ENCODE measurements around the gene GRID1.
"Not testable (repeated sequence)": the region's sequence is repeated elsewhere in the genome, so short reads cannot be mapped to it uniquely, and the experiment has no call there.

GRID1 gene

DNA sequence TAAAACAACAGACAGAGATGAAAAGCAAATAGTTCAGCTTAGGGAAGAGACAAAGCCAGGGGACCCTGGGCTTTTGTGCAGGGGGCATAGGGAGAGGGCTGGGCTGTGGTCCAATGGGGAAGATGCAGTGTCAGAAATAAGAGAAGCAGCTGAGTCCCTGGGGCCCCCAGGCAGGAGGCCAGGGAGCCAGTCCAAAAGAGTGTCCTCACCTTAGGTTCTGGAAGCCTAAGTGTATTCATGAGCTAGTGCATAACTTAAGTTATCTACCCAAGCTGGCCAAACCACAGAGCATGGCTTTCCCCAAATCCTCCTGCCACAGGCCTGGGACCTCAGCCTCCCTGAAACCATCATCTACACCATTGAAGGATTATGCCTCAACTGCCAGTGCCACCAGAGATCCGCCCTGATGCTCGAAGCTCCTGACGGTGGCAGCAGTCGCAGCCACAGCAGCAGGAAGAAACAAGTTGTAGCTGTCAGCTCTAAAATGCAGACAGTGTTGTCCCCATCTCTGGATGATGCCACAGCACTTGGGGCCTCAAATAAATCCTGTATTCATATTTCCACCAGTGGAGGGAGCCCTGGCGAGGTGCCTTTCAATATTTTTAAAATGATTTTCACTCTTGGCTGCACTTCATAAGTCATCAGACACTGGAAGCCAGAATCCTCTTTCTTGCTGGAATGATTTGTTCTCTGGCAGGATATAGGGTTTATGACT, 574.6 kb downstream of the GRID1 start:
- peak; percentile 25 for DNase-seq (ENCODE audit: low spot score)

DNA sequence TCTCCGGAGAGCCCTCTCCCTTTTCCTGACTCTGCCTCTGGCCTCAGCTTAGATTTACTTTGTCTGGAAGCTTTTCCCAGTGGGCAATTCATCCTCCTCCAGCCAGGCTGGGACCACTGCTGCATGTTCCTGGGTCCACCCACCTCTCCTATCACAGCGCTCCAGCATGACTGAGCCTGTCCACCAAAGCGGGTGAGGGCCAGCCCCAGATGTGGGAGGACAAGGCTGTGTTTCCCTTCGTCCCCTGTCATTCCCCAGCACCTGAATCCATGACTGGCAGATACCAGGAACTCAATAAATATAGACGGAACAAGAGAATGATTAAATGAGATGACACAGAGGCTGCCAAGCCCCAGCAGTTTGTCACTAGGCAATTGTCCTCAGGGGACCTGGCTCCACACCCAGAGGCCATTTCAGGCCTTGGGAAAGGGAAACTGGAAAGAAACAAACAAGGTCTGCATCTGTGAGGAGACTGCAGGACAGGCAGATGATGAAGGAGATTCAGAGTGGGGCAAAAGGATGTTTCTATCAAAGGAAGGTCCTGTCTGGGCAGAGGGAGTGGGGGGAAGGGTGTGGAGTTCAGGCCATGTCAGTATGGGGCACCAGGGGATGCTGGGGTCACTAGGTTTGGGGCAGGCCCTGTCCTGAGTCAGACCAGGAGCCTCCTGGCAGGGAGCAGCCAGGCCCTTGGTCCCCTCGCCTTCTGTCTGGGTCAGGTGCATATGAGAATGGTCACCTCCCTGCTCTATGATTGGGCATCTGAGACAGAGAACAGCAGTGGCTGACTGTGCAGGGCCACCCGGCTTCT, 576.4 kb downstream of the GRID1 start:
- DNase-seq (ENCODE audit: low spot score) = no peak

DNA sequence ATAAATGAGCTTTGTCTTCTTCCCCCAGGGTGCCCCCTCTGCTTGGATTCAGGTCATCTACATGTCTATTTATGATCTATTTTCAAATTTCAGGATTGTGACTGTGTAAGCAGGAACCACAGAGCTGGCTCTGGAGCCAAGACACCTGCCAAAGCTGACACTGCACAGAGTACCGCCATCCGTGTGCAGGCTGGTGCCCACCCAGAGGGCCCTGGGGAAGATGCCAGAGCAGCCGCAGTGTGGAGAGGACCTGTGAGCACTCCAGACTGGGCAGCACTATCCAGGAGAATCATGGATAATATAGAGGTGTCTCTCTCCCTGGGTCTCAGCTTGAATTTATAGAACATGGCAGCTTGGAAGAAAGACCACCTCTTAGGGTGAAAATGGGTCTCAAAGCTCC, 577.5 kb downstream of the GRID1 start:
- no peak for DNase-seq (ENCODE audit: low spot score)

DNA sequence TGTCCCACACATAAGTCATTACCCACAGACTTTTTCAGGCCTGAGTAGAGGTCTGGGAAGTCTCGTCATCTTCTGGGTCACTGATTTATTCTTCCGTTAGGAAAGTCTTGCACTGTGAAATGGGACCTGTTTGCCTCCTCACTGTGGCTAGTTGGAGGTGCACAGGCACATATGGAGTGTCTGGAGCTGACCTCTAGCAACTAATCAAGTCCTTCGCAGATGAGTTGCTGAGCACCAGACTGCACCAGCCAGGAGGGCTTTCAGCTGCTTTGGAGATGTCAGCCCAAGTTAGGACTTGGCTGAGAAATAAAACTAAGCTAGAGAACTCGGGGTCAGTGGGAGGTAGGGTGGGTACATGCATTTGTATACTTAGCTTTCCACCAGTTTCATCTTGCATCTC, 578.0 kb downstream of the GRID1 start:
- DNase-seq (ENCODE audit: low spot score) = no peak

DNA sequence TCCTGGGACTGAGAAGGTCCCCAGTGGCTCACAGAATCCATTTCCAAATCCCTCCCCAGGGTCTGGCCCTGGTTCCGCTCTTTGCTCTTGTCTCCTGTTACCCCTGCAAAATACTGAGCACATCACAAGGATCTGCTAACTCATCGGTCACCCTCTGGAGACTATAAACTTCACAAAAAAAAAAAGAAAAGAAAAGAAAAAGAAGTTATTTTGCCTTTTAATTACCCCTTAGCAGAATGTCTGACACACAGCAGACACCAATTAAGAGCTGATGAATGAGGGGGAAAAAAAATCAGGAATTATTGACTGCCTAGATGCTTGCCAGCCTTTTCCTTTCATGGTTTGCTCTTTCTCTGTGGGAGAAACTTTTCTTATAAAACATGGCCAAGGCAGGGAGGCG, 578.7 kb downstream of the GRID1 start:
- DNase-seq (ENCODE audit: low spot score) = no peak

DNA sequence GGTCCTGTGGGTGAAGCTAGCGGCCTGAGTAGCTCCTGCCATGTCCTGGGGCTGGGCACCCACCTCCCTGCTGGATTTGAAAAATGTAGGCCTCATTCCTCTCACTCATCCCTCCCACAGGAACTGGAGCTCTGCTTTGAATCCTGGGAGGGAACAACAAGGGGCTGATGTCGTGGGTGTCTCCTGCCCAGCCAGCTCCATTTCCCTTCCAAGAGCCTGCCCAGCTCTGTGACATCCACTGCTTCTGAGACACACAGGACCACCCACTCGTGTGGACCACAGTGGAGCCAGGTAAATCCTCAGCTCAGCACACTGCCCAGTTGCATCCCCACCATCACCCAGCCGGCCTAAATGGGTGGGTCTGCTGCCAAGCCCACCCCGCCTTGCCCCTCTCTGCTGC, 579.2 kb downstream of the GRID1 start:
- no peak for DNase-seq (ENCODE audit: low spot score)

DNA sequence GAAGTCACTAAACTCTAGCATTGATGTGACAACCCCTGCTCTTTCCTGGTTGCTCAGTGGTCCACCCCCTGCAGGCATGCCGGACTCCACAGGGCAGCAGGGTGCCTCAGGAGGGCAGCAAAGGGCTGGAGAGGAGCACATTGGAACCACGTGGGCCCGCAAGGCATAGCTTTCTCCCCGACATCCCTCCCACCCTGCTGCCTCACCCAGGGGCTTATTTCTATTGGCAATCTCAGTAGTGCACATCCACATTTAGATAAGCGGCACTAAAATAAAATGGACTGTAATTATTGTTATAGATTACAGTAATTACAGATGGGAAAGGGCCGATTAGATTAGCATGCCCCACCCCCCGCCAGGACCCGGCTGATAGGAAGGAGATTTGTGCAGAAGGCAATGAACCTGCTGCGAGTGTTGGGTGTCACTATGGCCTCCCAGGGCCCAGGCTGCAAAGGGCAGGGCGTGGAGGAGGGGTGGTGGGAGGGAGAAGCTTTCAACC, 580.1 kb downstream of the GRID1 start:
- no peak for DNase-seq (ENCODE audit: low spot score)

DNA sequence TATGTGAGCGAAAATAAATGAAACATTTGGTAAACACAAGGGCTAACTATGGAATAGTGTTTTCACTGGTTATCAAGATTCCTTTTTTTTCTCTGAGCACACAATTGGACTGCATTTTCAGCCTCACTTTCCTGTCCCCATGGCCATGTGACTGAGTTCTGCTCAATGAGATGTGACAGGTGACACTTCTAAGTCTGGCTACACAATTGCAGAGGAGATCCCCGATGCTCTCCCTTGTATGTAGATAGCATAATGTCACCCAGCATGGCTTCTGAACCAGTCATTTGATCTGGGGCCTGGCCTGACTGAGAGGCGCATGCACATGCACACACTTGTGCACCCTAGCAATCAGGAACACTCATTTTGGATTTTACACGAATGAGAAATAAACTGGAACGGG, 581.8 kb downstream of the GRID1 start:
- no peak for DNase-seq (ENCODE audit: low spot score)

DNA sequence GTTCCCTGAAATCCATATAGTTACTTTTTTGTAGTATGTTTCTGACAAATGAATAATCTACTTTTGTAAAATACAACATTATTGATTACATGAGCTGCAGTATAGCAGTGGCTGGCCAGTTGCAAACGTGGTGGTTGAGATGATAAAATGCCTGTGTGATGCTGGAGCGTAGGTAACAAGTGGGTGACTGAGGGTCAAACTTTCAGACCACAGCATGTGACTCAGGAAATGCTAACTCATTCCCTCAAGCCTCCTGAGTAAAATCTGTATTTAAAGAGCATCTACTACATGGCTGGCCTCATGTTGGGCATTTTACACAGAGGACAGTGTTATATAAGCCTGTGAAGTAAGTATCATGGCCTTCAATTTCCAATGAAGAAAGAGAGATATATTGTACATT, 585.2 kb downstream of the GRID1 start:
- DNase-seq (ENCODE audit: low spot score) = no peak

DNA sequence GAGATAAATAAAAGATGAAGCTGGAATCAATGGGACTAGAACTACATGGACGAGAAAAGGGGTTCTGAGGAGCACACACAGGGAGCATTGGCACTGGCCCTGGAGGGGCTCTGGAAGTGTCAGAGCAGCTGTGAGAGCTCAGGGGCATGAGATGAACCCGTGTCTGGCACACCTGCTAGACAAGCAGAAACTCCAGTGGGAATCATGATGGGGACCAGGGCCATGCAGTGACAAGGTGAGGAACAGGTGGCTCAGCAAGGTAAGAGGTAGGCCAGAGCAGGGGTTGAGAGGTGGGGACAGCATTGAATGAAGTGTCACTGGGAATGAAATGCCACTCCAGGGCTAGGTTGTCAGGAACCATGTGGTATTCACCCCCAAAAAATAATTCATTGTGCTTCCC, 588.5 kb downstream of the GRID1 start:
- no peak for DNase-seq (ENCODE audit: low spot score)

DNA sequence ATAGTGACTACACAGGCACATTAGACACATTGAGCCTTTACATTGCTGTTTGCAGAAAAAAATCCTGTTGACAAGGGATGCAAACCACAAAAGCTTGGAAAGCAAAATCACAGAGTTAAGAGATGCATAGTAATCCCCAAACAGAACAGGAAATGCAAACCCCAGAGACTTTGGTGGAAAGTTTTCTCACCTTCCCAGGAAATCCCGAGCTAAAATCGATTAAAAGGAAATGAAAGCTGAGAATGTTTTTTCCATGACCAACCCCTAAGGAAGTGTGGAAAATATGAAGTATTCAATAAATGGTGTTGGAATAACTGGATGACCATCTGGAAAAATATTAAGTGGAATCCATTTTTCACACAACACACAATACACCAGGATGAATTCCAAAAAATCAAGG, 598.7 kb downstream of the GRID1 start:
- DNase-seq (ENCODE audit: low spot score) = no peak

DNA sequence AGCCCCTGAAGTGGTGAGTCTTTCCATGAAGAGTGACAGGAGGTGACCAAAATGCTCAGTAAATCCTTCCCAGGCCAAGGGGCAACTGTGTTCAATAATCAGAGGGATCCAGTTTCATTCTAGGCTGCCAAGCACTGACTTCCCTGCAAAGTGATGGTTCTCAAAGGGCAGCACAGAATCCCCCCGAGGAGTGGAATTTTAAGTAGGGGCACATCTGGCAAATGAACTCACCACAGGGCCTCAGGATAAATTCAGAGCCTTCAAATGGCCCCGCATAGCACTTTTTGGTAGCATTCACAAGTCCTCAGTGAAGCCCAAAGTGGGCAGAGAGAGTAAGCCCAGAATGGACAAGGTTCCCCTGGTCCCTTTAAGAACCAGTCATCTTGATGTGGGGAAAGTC, 602.5 kb downstream of the GRID1 start:
- no peak for DNase-seq (ENCODE audit: low spot score)

DNA sequence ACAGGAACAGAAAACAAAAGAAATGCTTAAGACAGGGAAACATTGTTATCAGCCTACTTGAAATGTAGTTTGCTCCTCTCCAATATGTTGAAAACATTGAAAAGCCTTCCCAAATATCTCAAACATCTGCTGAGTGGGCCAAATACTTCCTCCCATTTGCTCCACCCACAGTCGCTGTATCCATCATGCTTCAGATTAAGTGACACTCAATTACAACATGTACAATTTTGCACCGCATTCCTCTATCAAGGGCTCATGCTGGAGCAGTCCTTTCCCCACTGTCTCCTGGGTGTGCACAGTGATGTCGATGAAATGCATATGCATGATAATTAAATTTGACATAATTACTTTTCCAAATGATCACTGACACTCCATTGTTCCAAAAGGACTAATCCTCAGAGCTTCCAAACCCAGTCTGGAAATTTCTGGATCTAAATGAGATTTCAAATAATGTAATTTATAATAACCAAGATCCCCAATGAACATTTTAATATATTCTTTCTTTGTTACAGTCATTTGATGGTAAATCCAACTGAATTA, 604.6 kb downstream of the GRID1 start:
- DNase-seq (ENCODE audit: low spot score) = no peak

DNA sequence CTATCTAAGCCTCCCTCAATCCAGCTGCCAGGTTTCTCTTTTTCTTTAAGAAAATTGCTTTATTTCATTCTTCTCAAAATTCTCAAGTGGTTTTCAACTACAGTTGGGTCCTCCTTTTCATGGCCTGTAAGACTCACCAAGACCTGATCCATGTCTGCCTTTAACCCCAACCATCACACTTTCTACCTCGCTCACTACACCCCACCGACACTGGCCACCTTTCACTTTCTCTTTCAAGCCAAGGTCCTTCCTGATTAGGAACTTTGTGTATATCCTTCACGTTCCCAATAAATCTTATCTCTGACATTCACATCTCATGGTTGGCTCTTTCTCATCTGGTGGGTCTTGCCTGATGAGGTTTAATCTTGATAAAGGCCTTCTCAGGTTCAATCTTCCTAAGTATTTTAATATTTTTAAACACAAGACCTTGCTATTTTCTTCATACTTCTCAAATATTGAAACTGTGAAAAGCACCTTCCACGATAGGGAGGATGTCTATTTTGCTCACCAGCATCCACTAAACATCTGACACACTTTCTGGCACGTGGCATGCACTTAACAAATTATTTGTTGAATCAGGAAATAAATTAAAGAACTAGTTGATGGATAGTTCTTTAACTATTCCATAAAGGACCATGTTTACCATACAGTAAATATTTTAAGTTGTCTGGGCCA, 624.8 kb downstream of the GRID1 start:
- DNase-seq (ENCODE audit: low spot score) = no peak

DNA sequence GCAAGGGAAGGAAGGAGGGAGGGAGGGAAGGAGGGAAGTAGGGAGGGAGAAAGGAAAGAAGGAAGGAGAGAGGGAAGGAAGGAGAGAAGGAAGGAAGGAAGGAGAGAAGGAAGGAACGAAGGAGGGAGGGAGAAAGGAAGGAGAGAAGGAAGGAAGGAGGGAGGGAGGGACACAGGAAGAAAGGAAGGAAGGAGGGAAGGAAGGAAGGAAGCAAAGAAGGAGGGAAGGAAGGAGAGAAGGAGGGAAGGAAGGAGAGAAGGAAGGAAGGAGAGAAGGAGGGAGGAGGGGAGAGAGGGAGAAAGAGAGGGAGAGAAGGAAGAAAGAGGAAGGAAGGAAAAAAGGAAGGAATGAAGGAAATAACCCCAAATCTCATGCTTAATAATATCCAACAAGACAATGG, 630.6 kb downstream of the GRID1 start:
- DNase-seq (ENCODE audit: low spot score) = no peak

DNA sequence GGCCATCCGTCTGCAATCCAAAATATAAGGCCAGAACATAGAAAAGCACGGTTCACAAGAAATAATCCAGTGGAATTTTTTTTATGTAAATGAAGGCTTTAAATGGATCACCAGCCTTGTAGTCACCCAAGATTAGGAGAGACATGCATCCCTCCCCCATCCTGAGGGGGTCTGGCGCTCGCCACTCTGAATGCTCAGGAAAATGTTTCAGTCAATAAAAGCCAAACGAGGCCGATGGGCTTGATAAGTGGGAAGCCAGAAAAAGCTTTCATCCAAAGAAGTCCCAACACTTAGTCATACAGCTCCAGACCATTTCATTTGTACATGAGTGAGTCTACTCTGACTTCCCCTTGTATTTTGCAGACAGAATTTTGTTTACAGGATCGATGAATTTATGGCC, 631.8 kb downstream of the GRID1 start:
- DNase-seq (ENCODE audit: low spot score) = no peak

DNA sequence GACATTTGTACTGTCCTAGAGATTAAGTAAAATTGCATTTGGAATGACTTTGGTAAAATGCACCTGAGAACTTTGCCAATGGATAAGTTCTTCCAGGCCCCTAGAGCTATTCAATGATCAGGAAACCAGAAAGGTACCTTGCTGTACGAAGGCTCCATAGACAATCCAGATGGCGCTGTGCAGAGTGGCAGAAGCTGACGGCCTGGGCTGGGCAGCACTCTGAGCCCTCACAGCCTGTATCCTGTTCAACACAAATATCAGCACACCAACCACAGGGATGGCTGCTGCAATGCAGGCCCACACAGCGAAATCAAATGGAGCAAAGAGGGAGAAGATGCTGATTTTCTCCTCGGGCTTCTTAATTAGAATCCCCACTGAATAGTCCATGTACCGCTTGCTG, 642.4 kb downstream of the GRID1 start:
- DNase-seq (ENCODE audit: low spot score) = no peak

DNA sequence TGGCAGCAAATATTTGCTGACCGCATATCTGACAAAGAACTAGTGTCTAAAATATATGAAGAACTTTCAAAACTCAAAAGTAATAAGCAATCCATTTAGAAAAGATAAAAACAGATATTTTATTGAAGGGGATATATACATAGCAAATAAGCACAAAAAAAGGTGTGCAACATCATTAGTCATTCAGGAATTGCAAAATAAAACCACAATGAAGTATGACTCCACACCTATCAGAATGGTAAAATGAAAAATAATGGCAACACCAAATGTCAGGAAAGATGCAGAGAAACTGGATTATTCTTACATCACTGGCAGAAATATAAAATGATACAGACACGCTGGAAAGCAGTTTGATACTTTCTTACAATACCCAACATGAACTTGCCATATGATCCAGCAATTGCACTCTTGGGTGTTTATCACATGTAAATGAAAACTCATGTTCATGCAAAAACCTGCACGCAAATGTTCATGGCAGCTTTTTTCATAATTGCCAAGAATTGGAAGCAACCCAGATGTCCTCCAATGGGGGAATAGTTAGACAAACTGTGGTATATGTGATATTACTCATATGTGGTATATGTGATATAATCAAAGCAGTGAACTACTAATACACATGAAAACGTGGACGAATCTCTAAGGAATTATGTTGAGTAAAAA, 645.5 kb downstream of the GRID1 start:
- DNase-seq (ENCODE audit: low spot score) = no peak

DNA sequence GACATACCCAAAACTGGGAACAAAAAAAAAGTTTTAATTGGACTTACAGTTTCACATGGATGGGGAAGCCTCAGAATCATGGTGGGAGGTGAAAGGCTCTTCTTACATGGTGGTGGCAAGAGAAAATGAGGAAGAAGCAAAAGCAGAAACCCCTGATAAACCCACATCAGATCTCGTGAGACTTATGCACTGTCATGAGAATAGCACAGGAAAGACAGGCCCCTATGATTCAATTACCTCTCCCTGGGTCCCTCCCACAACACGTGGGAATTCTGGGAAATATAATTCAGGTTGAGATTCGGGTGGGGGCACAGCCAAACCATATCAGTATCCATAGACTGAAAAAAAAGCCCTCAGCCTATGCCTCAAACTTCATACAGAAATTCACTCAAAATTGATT, 647.2 kb downstream of the GRID1 start:
- no peak for DNase-seq (ENCODE audit: low spot score)

DNA sequence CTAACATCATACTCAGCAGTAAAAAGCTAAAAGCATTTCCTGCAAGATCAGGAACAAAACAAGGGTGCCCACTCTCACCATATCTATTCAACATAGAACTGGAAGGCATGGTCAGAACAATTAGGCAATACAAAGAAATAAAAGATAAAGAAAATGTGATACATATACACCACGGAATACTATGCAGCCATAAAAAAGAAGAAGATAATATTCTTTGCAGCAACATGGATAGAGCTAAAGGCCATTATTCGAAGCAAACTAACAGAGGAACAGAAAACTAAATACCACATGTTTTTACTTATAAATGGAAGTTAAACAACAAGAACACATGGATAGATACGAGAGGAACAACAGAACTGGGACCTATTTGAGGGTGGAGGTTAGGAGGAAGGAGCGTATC, 652.7 kb downstream of the GRID1 start:
- DNase-seq (ENCODE audit: low spot score) = no peak

DNA sequence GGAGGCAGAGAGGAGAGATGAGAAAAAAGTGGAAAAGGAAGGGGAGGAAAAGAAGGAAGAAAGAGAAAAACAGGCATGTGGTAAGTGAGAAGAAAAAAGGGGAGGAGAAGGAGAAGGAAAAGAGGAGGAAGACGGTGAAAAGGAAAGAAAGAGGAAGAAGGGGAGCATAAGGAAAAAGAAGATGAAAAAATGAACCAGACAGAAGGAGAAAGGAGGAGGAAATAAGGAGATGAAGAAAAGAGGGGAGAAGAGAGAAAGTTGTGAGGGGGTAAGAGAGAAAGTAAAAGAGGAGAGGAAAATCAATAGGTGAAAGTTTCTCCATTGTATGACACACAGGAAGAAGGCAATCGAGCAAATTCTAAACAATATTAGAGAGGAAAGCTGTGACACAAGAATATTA, 663.8 kb downstream of the GRID1 start:
- no peak for DNase-seq (ENCODE audit: low spot score)

DNA sequence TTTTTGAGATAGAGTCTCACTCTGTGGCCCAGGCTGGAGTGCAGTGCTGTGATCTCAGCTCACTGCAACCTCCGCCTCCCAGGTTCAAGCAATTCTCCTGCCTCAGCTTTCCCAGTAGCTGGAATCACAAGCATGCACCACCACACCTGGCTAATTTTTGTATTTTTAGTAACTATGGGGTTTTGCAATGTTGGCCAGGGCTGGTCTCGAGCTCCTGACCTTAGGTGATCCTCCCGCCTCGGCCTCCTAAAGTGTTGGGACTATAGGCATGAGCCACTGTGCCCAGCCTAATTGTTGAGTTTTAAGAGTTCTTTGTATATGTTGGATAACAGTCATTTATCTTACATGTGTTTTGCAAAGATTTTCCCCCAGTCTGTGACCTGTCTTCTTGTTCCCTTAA, 667.5 kb downstream of the GRID1 start:
- not testable (repeated sequence) for DNase-seq (ENCODE audit: low spot score)

Measured in putamen (tissue), 1 donor.